ENCODE measurements around the gene TMEM208. TPM values are rescaled to one million over a fixed set of nuclear protein-coding genes. Genes with fewer than 3 reads are reported as not detected.

Gene TMEM208
- total and polyA plus RNA-seq, 2 of the 13 experiments (the other 11 are each of a cell fraction or from before 2014, with no cell fraction given): 58.8 to 72.9 TPM

DNA sequence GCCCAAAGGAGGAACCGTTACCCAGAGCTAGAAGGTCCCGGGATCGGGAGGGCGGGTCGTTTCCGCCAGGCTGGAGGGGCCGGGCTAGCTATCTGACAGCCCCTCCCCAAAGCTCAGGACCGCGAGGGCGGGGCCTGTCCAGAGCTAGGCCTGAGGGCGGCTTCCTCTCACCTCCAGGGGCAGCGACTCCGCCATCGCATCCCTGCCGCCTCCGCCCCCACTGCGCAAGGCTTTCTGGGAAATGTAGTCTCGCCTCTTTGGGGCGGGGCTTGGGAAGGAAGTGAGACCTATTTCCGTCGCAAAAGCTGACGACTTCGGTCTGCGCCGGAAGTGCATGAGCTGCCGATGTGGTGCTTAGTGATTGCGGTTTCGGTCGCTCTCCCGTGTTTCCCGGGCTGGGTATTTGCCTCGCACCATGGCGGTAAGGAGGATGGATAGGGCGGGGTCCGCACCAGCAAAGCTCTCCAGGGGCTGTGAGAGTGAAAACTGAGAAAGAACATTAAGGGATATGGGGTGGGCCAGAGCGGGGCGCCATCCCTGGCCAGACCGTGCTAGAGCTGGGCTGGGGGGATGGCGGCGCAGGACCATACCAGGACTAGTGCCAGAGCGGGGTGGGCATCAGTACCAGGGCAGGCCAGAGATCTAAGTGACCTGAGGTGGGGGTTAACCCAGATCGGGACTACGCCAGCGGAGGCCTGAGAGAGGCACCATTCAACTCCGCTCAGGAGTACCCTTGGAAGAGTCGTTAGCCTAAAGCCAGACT is at the start of gene TMEM208 (continued):
- TF ChIP-seq, protein P1, sequence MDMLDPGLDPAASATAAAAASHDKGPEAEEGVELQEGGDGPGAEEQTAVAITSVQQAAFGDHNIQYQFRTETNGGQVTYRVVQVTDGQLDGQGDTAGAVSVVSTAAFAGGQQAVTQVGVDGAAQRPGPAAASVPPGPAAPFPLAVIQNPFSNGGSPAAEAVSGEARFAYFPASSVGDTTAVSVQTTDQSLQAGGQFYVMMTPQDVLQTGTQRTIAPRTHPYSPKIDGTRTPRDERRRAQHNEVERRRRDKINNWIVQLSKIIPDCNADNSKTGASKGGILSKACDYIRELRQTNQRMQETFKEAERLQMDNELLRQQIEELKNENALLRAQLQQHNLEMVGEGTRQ (IDR thresholded peaks at IDR 0.05; ENCODE audit: low read depth, low read length): no peak
- TF ChIP-seq, protein P1 (CRISPR knock-in tag; IDR thresholded peaks at IDR 0.05; ENCODE audit: borderline replicate concordance): no peak; the same call in 1 of the 2 replicates
- TF ChIP-seq SATB2 (CRISPR knock-in tag; IDR thresholded peaks at IDR 0.05) (peak; percentile 67; the same call in 1 of the 2 replicates), EEA1 (CRISPR knock-in tag; IDR thresholded peaks at IDR 0.05; ENCODE audit: borderline replicate concordance) (no peak; the same call in 1 of the 2 replicates), RBAK (CRISPR knock-in tag; IDR thresholded peaks at IDR 0.05) (no peak), ZFP62 (CRISPR knock-in tag; IDR thresholded peaks at IDR 0.05) (0 out of 2 replicates have a peak, but pooled peaks have one; percentile 89), ZNF329 (CRISPR knock-in tag; IDR thresholded peaks at IDR 0.05; ENCODE audit: low read depth) (no peak; the same call in 1 of the 2 replicates), POGZ (CRISPR knock-in tag; IDR thresholded peaks at IDR 0.05) (peak; percentile 87), SSRP1 (CRISPR knock-in tag; IDR thresholded peaks at IDR 0.05) (no peak), ZNF230 (CRISPR knock-in tag; IDR thresholded peaks at IDR 0.05) (peak; percentile 36; the same call in 1 of the 2 replicates), REPIN1 (CRISPR knock-in tag; IDR thresholded peaks at IDR 0.05; ENCODE audit: borderline replicate concordance, low read depth) (peak; percentile 97), BHLHE40 (IDR thresholded peaks at IDR 0.05; ENCODE audit: low read length) (0 out of 2 replicates have a peak, but pooled peaks have one; percentile 17), ZNF224 (CRISPR knock-in tag; IDR thresholded peaks at IDR 0.05) (0 out of 2 replicates have a peak, but pooled peaks have one; percentile 73), SMAD3 (CRISPR knock-in tag; IDR thresholded peaks at IDR 0.05) (peak; percentile 82; the same call in 1 of the 2 replicates), PITX1 (CRISPR knock-in tag; IDR thresholded peaks at IDR 0.05) (peak; percentile 62), SRY (CRISPR knock-in tag; IDR thresholded peaks at IDR 0.05) (0 out of 2 replicates have a peak, but pooled peaks have one; percentile 73), TBL1XR1 (IDR thresholded peaks at IDR 0.05; ENCODE audit: borderline replicate concordance, low read length, partially characterized antibody) (peak; percentile 71), YEATS2 (CRISPR knock-in tag; IDR thresholded peaks at IDR 0.05; ENCODE audit: borderline replicate concordance) (peak; percentile 100), NR2F6 (IDR thresholded peaks at IDR 0.05) (0 out of 2 replicates have a peak, but pooled peaks have one; percentile 12), NR2F6 (CRISPR knock-in tag; IDR thresholded peaks at IDR 0.05) (peak; percentile 69), ISX (CRISPR knock-in tag; conservative IDR thresholded peaks at IDR 0.05) (no peak), ZNF205 (CRISPR knock-in tag; IDR thresholded peaks at IDR 0.05) (peak; percentile 96), CEBPB (IDR thresholded peaks at IDR 0.05; ENCODE audit: borderline replicate concordance, low read depth, low read length) (0 out of 2 replicates have a peak, but pooled peaks have one; percentile 0), ZNF777 (CRISPR knock-in tag; IDR thresholded peaks at IDR 0.05) (no peak; the same call in 1 of the 2 replicates)
- TF ChIP-seq, protein P2, sequence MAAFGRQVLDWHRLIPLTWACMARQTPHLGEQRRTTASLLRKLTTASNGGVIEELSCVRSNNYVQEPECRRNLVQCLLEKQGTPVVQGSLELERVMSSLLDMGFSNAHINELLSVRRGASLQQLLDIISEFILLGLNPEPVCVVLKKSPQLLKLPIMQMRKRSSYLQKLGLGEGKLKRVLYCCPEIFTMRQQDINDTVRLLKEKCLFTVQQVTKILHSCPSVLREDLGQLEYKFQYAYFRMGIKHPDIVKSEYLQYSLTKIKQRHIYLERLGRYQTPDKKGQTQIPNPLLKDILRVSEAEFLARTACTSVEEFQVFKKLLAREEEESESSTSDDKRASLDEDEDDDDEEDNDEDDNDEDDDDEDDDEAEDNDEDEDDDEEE (CRISPR knock-in tag; IDR thresholded peaks at IDR 0.05): peak; percentile 87
- TF ChIP-seq, protein P3, sequence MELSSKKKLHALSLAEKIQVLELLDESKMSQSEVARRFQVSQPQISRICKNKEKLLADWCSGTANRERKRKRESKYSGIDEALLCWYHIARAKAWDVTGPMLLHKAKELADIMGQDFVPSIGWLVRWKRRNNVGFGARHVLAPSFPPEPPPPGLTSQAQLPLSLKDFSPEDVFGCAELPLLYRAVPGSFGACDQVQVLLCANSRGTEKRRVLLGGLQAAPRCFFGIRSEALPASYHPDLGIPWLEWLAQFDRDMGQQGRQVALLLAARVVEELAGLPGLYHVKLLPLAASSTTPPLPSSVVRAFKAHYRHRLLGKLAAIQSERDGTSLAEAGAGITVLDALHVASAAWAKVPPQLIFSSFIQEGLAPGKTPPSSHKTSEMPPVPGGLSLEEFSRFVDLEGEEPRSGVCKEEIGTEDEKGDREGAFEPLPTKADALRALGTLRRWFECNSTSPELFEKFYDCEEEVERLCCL (CRISPR knock-in tag; IDR thresholded peaks at IDR 0.05; ENCODE audit: borderline replicate concordance): peak; percentile 20; the same call in 1 of the 2 replicates

Measured in HepG2 (cell line).